ENCODE results near the gene SLC25A12. TPM values are rescaled to one million over a fixed set of nuclear protein-coding genes. Genes with fewer than 3 reads are reported as not detected.
A peak's percentile ranks its signal among the peaks of the same experiment; 100 is the strongest.

The SLC25A12 gene
- total and polyA plus RNA-seq, 9 of the 15 experiments (the other 6 are each of a cell fraction or from before 2014, with no cell fraction given) = 13.5 to 36.5 (median 21.7) TPM

DNA sequence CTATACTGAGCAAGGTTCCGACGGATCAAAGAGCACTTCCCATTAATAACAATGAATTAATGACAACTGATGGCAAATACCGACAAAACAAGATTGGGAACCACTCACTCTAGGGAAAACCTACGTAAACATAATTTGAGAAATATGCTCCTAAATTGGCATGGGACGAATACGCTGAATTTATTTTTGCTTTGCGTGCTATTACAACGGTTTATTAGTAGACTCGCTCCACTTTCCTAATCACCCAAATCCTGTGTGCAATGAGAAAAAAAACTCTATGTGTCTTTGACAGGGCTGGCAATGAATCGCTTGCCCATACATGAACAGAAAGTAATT, 536 bp upstream of the SLC25A12 start (continued):
- TF ChIP-seq, protein P1, sequence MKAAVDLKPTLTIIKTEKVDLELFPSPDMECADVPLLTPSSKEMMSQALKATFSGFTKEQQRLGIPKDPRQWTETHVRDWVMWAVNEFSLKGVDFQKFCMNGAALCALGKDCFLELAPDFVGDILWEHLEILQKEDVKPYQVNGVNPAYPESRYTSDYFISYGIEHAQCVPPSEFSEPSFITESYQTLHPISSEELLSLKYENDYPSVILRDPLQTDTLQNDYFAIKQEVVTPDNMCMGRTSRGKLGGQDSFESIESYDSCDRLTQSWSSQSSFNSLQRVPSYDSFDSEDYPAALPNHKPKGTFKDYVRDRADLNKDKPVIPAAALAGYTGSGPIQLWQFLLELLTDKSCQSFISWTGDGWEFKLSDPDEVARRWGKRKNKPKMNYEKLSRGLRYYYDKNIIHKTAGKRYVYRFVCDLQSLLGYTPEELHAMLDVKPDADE (conservative IDR thresholded peaks at IDR 0.05; ENCODE audit: control insufficient read depth, low read depth, low read length) = no peak
- TF ChIP-seq, protein P2, sequence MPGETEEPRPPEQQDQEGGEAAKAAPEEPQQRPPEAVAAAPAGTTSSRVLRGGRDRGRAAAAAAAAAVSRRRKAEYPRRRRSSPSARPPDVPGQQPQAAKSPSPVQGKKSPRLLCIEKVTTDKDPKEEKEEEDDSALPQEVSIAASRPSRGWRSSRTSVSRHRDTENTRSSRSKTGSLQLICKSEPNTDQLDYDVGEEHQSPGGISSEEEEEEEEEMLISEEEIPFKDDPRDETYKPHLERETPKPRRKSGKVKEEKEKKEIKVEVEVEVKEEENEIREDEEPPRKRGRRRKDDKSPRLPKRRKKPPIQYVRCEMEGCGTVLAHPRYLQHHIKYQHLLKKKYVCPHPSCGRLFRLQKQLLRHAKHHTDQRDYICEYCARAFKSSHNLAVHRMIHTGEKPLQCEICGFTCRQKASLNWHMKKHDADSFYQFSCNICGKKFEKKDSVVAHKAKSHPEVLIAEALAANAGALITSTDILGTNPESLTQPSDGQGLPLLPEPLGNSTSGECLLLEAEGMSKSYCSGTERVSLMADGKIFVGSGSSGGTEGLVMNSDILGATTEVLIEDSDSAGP (CRISPR knock-in tag; IDR thresholded peaks at IDR 0.05) = peak; percentile 82; the same call in 1 of the 2 replicates
- TF ChIP-seq CBFA2T3 (IDR thresholded peaks at IDR 0.05) (no peak), MYNN (IDR thresholded peaks at IDR 0.05) (no peak), MYNN (CRISPR knock-in tag; IDR thresholded peaks at IDR 0.05) (no peak), NUFIP1 (IDR thresholded peaks at IDR 0.05; ENCODE audit: partially characterized antibody) (no peak), PHTF2 (CRISPR knock-in tag; IDR thresholded peaks at IDR 0.05) (no peak), ZFX (CRISPR knock-in tag; IDR thresholded peaks at IDR 0.05) (peak; percentile 58; the same call in 1 of the 2 replicates), LEF1 (IDR thresholded peaks at IDR 0.05) (0 out of 2 replicates have a peak, but pooled peaks have one; percentile 15), SMARCC2 (IDR thresholded peaks at IDR 0.05; ENCODE audit: low read depth) (no peak), SREBF2 (CRISPR knock-in tag; IDR thresholded peaks at IDR 0.05) (no peak), CC2D1A (IDR thresholded peaks at IDR 0.05) (no peak)
- TF ChIP-seq, protein P3, sequence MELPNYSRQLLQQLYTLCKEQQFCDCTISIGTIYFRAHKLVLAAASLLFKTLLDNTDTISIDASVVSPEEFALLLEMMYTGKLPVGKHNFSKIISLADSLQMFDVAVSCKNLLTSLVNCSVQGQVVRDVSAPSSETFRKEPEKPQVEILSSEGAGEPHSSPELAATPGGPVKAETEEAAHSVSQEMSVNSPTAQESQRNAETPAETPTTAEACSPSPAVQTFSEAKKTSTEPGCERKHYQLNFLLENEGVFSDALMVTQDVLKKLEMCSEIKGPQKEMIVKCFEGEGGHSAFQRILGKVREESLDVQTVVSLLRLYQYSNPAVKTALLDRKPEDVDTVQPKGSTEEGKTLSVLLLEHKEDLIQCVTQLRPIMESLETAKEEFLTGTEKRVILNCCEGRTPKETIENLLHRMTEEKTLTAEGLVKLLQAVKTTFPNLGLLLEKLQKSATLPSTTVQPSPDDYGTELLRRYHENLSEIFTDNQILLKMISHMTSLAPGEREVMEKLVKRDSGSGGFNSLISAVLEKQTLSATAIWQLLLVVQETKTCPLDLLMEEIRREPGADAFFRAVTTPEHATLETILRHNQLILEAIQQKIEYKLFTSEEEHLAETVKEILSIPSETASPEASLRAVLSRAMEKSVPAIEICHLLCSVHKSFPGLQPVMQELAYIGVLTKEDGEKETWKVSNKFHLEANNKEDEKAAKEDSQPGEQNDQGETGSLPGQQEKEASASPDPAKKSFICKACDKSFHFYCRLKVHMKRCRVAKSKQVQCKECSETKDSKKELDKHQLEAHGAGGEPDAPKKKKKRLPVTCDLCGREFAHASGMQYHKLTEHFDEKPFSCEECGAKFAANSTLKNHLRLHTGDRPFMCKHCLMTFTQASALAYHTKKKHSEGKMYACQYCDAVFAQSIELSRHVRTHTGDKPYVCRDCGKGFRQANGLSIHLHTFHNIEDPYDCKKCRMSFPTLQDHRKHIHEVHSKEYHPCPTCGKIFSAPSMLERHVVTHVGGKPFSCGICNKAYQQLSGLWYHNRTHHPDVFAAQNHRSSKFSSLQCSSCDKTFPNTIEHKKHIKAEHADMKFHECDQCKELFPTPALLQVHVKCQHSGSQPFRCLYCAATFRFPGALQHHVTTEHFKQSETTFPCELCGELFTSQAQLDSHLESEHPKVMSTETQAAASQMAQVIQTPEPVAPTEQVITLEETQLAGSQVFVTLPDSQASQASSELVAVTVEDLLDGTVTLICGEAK (IDR thresholded peaks at IDR 0.05) = peak; percentile 51
- TF ChIP-seq, protein P3 (CRISPR knock-in tag; IDR thresholded peaks at IDR 0.05) = no peak
- TF ChIP-seq, protein P4, sequence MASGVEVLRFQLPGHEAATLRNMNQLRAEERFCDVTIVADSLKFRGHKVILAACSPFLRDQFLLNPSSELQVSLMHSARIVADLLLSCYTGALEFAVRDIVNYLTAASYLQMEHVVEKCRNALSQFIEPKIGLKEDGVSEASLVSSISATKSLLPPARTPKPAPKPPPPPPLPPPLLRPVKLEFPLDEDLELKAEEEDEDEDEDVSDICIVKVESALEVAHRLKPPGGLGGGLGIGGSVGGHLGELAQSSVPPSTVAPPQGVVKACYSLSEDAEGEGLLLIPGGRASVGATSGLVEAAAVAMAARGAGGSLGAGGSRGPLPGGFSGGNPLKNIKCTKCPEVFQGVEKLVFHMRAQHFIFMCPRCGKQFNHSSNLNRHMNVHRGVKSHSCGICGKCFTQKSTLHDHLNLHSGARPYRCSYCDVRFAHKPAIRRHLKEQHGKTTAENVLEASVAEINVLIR (CRISPR knock-in tag; IDR thresholded peaks at IDR 0.05) = no peak
- TF ChIP-seq, protein P5, sequence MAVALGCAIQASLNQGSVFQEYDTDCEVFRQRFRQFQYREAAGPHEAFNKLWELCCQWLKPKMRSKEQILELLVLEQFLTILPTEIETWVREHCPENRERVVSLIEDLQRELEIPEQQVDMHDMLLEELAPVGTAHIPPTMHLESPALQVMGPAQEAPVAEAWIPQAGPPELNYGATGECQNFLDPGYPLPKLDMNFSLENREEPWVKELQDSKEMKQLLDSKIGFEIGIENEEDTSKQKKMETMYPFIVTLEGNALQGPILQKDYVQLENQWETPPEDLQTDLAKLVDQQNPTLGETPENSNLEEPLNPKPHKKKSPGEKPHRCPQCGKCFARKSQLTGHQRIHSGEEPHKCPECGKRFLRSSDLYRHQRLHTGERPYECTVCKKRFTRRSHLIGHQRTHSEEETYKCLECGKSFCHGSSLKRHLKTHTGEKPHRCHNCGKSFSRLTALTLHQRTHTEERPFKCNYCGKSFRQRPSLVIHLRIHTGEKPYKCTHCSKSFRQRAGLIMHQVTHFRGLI (CRISPR knock-in tag; IDR thresholded peaks at IDR 0.05) = no peak

All from K562 (cell line).